Neural cell (in vitro differentiated cells): ENCODE measurements around the gene UROC1.

ENCODE experiments used
- CTCF ChIP-seq: fragments of 450-650 bp; IDR thresholded peaks from 2 replicates; pipeline ENCODE4 v1.5.1; 2014; ENCODE audit warnings: antibody characterized with exemption, mild to moderate bottlenecking, moderate library complexity; ENCODE audit not compliant: poor library complexity, severe bottlenecking
- EZH2 ChIP-seq: fragments of 200-600, 300-800 bp; shearing (Covaris generic), sonication (generic); IDR thresholded peaks from 2 replicates; pipeline ENCODE4 v1.6.1; 2014; ENCODE audit warnings: antibody characterized with exemption, low read length, borderline replicate concordance, mild to moderate bottlenecking; ENCODE audit not compliant: insufficient read depth, poor library complexity, severe bottlenecking
- REST ChIP-seq: IDR thresholded peaks from 2 replicates; pipeline ENCODE4 v1.6.1; 2012; ENCODE audit warnings: borderline replicate concordance
- TAF1 ChIP-seq: IDR thresholded peaks from 2 replicates; pipeline ENCODE4 v1.6.1; 2012; ENCODE audit warnings: low read depth

- TF ChIP-seq CTCF (no peak), REST (no peak), EZH2 (no peak), TAF1 (no peak)
Observed at GRCh38 chr3:126440709-126440995, 76.9 kb downstream of the UROC1 start.
